ENCODE results near the gene FKBP8. TPM values are rescaled to one million over a fixed set of nuclear protein-coding genes. Genes with fewer than 3 reads are reported as not detected.

Gene FKBP8
- total RNA-seq, 1 experiment from 2014 or later: 261 TPM

DNA sequence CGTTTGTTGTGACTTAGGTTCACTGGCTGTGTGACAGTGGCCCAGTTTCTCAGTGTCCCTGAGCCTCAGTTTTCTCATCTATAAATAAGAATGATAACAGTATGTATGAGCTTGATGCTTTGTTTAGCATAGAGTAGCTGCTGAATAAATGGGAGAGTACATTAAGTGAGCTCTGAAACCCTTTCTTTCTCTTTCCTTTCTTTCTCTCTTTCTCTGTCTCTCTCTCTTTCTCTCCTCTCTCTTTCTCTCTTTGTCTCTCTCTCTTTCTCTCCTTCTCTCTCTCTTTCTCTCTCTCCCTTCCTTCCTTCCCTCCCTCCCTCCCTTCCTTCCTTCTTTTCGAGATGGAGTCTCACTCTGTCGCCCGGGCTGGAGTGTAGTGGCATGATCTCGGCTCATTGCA is 16.3 kb upstream of the FKBP8 start:
- H3K9me3 ChIP-seq (ENCODE audit: control insufficient read depth in 1 of 2, insufficient read depth in 1 of 2, low read depth in 1 of 2, low read length in 2 of 2): no peaks in the 10 kb centered on the region
- CTCF ChIA-PET: no interaction called here
- peak overlapping the region; percentile 30; the same call in 1 of the 2 replicates for H3K27ac ChIP-seq (ENCODE audit: low read depth, low read length)
- ATAC-seq (no peak), DNase-seq (ENCODE audit: low read depth, low spot score) (no peak)
- POLR2A ChIA-PET: no interaction called here
- no peak overlapping the region for H2AFZ ChIP-seq (ENCODE audit: low read depth, low read length, poor library complexity, severe bottlenecking)
- no peak for TF ChIP-seq SIN3A (IDR thresholded peaks at IDR 0.05; ENCODE audit: low read depth)
- no peak for TF ChIP-seq CBX3 (IDR thresholded peaks at IDR 0.05; ENCODE audit: low read depth)
- TF ChIP-seq SP1 (IDR thresholded peaks at IDR 0.05; ENCODE audit: low read depth): no peak
- TF ChIP-seq, protein P1, sequence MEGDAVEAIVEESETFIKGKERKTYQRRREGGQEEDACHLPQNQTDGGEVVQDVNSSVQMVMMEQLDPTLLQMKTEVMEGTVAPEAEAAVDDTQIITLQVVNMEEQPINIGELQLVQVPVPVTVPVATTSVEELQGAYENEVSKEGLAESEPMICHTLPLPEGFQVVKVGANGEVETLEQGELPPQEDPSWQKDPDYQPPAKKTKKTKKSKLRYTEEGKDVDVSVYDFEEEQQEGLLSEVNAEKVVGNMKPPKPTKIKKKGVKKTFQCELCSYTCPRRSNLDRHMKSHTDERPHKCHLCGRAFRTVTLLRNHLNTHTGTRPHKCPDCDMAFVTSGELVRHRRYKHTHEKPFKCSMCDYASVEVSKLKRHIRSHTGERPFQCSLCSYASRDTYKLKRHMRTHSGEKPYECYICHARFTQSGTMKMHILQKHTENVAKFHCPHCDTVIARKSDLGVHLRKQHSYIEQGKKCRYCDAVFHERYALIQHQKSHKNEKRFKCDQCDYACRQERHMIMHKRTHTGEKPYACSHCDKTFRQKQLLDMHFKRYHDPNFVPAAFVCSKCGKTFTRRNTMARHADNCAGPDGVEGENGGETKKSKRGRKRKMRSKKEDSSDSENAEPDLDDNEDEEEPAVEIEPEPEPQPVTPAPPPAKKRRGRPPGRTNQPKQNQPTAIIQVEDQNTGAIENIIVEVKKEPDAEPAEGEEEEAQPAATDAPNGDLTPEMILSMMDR (IDR thresholded peaks at IDR 0.05 in 2 of 3, conservative IDR thresholded peaks at IDR 0.05 in 1 of 3; ENCODE audit: borderline replicate concordance in 1 of 3, insufficient read depth in 1 of 3, low read depth in 2 of 3, low read length in 2 of 3): no peak
- no peak for TF ChIP-seq JUND (IDR thresholded peaks at IDR 0.05)
- TF ChIP-seq ATF3 (IDR thresholded peaks at IDR 0.05): no peak
- TF ChIP-seq, protein P2, sequence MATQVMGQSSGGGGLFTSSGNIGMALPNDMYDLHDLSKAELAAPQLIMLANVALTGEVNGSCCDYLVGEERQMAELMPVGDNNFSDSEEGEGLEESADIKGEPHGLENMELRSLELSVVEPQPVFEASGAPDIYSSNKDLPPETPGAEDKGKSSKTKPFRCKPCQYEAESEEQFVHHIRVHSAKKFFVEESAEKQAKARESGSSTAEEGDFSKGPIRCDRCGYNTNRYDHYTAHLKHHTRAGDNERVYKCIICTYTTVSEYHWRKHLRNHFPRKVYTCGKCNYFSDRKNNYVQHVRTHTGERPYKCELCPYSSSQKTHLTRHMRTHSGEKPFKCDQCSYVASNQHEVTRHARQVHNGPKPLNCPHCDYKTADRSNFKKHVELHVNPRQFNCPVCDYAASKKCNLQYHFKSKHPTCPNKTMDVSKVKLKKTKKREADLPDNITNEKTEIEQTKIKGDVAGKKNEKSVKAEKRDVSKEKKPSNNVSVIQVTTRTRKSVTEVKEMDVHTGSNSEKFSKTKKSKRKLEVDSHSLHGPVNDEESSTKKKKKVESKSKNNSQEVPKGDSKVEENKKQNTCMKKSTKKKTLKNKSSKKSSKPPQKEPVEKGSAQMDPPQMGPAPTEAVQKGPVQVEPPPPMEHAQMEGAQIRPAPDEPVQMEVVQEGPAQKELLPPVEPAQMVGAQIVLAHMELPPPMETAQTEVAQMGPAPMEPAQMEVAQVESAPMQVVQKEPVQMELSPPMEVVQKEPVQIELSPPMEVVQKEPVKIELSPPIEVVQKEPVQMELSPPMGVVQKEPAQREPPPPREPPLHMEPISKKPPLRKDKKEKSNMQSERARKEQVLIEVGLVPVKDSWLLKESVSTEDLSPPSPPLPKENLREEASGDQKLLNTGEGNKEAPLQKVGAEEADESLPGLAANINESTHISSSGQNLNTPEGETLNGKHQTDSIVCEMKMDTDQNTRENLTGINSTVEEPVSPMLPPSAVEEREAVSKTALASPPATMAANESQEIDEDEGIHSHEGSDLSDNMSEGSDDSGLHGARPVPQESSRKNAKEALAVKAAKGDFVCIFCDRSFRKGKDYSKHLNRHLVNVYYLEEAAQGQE (IDR thresholded peaks at IDR 0.05; ENCODE audit: low read depth): no peak
- TF ChIP-seq, protein P3, sequence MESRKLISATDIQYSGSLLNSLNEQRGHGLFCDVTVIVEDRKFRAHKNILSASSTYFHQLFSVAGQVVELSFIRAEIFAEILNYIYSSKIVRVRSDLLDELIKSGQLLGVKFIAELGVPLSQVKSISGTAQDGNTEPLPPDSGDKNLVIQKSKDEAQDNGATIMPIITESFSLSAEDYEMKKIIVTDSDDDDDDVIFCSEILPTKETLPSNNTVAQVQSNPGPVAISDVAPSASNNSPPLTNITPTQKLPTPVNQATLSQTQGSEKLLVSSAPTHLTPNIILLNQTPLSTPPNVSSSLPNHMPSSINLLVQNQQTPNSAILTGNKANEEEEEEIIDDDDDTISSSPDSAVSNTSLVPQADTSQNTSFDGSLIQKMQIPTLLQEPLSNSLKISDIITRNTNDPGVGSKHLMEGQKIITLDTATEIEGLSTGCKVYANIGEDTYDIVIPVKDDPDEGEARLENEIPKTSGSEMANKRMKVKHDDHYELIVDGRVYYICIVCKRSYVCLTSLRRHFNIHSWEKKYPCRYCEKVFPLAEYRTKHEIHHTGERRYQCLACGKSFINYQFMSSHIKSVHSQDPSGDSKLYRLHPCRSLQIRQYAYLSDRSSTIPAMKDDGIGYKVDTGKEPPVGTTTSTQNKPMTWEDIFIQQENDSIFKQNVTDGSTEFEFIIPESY (IDR thresholded peaks at IDR 0.05; ENCODE audit: extremely low read depth, insufficient replicate concordance, low read length): no peak
- no peak for TF ChIP-seq EZH2 (IDR thresholded peaks at IDR 0.05)
- TF ChIP-seq POLR2AphosphoS5 (IDR thresholded peaks at IDR 0.05; ENCODE audit: low read depth, low read length): no peak
- peaks cover 4 to 22% of the 10 kb centered on the region in 2 experiments; a peak in 3 of 4 replicates for H3K4me1 ChIP-seq (ENCODE audit: control insufficient read depth in 1 of 2, insufficient read depth in 2 of 2, low read length in 2 of 2)
- peak overlapping the region; percentile 91; the same call in 1 of the 2 replicates for H3K4me2 ChIP-seq (ENCODE audit: low read length)
- no peak overlapping the region for H3K9ac ChIP-seq (ENCODE audit: low read length)
- H3K27me3 ChIP-seq (ENCODE audit: insufficient read depth, low read length): no peaks in the 10 kb centered on the region
- H4K20me1 ChIP-seq (ENCODE audit: insufficient read depth): no peaks in the 10 kb centered on the region
- BruUV-seq (replicated peaks): no TSS peak
- intact Hi-C loops (cut with micrococcal nuclease): no loop called here
- peaks cover 10 to 30% of the 10 kb centered on the region in 2 experiments; a peak in 3 of 4 replicates for H3K36me3 ChIP-seq (ENCODE audit: control insufficient read depth in 1 of 2, insufficient read depth in 2 of 2, low read length in 2 of 2)
- H3K4me3 ChIP-seq (replicated peaks in 1 of 2; ENCODE audit: low read depth in 1 of 2, low read length in 2 of 2): no peak overlapping the region
- H3K9me2 ChIP-seq (ENCODE audit: insufficient read depth): no peaks in the 10 kb centered on the region
- RAD21 ChIA-PET (ENCODE audit: low non-redundant PET in 1 of 2, low total read pairs in 2 of 2, uncharacterized antibody in 2 of 2, unreplicated experiment in 2 of 2): no interaction called here
- peaks cover 56% of the 10 kb centered on the region for H3K79me2 ChIP-seq (ENCODE audit: insufficient read depth, low read length)
